Activated CD8-positive, alpha-beta memory T cell treated with anti-CD3 and anti-CD28 coated beads for 48 hours (primary cell): ENCODE data around the gene RASA3.
A peak's percentile ranks its signal among the peaks of the same experiment; 100 is the strongest.

Experiments
- DNase-seq, 3 experiments: peaks; one replicate each; pipeline ENCODE4 v3.0.0-alpha.2; 2020; ENCODE audit warnings: low read depth in 2 of 3, low spot score in 2 of 3

The RASA3 gene

DNA sequence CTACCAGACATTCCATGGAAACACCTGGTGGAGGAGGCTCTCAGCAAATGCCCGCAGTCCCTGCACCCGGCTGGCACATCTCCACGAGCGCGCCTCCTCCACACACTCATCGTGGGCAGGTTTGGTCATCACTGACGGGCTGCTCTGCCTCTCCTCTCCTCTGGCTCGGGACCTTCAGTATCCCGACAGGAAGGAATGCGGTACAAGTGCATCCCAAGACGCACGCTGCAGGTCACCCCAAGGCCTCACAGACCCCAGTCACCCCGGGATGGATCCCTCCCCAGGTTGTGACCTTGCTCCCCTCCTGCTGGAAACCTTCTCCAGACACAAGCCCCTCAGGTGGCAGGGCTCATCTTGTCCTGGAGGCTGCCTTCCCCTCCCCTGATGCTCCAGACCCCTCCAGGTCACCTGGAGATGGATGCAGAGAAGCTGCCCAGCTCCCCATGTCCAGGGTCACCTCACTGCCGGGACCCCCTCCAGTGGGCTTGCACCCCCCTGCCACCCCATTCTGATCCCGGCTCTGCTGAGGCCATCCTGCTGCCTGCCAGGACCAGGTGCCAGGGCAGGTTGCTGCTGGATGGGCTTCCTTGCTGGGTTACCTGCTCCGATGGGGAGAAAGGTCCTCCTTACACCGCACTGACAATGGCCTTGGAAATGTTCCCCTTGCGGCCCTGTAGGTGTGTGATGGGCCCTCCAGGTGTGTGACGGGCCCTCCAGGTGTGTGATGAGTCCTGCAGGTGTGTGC, 188.4 kb downstream of the RASA3 start:
- no peak for DNase-seq

DNA sequence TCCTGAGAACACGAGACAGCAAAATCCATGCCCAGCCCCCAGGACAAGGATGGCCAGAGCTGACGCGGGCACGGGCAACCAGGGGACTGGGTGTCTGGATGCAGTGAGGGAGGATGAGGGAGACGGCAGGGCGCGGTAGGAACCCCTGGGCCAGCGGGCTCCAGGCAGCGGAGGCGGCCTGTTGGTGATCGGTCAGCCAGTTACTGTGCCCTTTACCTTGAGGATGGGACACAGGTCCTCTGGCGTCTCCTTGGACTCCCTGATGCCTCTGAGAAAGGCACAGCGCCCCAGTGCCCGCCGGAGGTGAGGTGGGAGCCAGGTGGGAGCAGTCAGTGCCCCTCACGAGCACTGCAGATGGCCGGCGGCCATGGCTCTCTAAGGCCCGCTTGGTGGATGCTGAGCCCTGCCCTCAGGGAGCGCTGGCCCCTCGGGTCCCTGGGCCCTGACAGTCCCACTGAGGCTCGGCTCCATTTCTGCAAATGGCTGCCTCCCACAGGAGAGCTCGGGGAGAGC, 189.8 kb downstream of the RASA3 start:
- DNase-seq = no peak

DNA sequence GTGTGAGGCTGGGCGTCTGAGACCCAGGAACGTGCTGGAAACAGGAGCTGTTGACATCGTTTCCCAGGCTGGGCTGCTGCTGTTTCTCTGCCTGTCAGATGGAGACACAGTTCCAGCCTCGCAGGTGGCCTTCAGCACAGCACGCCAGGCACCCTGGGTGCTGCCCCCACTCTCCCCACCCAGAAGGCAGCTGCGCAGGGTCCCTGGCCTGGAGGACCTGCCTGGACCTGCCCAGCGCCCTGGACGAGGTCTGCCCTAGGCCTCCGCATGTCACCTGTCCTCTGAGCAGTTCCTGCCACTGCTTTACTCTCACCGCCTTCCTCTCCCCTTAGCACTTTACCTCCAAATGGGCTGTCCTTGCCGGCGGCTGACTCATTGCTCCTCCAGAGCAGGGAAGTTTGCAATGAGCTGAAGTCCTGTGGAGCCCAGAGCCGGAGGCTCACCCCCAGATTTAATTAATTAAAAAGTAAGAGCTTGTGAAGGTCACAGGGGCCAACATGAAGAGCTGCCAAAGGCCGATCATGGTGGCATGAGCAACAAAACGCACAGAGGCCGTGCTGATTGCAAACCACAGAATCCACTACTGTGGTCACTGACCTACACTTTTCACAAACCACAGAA, 190.7 kb downstream of the RASA3 start:
- no peak for DNase-seq

DNA sequence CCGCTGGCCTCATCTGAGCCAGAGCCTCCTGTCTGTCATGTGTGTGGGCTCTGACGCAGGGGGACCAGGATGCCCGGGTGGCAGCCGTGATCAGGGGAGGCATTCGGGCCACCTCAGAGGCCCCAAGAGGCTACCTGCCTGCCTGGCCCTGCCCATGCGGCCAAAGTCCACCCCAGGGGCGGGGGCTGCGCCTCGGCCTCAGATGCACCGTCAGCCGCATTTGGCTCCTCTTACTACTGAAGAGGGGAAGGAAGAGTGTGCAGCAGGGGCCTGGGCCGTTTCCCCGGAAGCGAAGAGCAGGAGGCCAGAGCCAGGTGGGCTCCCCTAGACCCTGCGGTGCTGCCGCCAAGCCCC, 192.5 kb downstream of the RASA3 start:
- DNase-seq = no peak

DNA sequence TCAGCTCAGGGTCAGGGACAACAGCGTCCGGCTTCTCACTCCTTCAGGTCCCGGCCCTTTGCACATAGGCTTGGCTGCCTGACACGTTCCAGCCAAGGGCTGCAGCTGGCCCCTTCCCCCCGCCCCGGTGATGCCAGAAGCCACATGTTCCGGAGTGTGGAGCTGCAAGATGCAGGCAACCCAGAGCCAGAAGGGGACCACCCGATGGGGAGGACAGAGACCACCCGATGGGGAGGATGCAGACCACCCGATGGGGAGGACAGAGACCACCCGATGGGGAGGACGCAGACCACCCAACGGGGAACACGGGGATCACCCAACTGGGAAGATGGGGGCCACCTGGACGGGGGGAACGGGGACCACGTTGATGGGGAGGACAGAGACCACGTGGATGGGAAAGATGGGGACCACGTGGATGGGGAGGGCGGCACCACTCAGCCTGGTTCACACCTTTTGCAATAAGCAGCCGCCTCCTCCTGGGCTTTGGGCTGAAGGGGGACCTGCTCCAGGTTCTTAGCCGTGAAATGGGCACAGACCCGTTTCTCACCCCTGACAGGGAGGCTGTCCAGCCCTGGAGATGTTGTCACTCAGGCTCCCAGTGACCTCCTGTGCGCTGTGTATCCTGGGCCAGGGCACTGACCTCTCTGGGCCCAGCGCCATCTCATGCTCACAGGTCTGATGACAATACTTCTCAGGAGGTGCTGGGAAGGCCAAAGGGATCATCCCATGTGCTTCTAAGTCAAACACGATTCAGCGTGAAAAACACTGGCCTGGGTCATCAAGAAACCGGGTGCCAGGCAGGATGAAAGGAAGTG, 193.1 kb downstream of the RASA3 start:
- no peak for DNase-seq

DNA sequence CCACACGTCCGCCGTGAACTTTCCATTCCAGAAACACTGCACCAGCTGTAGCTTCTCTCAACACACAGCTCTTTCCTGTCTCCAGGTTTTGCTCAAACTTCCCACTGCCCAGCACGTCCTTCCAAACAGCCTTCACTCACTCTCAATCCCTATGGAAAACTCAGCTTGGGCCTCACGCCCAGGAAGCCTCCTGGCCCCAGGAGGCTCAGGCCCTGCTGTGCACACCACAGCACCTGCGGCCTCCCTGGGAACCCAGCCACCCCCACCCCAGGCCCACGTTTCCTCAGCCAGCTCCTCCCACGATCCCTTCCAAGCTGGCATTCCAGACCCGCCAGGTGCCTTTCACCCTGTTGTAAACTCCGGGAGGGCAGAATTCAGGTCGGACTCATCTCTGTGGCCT, 193.7 kb downstream of the RASA3 start:
- no peak for DNase-seq

DNA sequence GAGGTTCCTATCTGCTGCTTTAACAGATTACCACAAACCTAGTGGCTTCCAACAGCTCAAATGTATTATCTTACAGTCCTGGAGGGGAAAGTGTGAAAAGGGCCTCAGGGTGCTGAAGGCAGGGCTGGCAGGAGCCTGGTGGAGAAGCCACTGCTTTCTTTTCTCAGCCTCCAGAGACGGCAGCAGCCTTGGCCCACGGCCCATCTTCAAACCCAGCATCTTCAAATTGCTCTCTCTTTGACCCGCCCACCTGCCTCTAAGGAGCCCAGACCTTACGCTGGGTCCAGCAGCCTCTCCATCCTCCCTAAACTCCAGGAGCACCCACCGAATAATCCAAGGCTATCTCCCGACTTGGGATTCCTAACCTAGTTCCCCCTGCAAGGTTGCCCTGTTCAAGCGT, 194.2 kb downstream of the RASA3 start:
- DNase-seq = no peak

DNA sequence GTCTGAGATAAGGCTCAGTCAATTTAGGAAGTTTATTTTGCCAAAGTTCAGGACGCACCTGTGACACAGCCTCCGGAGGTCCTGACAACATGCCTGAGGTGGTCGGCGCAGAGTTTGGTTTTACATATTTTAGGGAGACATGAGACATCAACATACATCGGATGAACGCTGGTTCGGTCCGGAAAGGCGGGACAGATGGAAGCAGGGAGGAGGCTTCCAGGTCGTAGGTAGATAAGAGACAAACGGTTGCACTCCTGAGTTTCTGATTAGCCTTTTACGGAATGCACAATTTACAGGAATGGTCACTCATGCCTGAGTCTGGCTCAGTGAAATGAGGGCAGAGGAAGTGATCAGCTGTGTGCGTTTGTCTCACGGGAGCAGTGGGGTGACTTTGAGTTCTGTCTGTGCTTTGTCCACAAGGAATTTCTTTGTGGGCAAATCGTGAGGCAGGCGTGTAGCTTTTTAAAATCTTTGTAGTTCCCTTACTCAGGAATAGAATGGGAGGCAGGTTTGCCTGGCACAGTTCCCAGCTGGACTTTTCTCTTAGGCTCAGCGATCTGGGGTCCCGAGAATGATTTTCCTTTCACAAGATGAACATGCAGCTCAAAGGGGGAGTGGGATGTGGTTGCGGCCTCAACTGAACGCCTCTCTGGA, 194.8 kb downstream of the RASA3 start:
- no peak for DNase-seq

DNA sequence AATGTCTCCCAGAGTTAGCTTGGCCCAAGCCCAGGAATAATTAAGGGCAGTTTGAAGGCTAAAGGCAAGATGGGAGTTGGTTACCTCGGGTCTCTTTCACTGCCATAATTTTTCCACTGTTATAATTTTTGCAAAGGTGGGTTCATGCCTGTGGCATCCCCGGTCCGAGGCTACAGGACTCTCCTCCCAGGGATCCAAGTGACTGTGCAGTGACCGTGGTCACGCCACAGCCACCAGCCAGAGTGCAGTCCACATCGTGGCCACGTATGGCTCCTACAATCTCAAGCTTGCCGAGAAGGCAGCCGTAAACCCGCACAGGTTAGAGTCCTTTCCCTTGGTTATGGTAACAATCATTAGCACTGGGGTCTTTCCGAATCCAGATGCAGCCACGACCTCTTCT, 195.3 kb downstream of the RASA3 start:
- no peak for DNase-seq

DNA sequence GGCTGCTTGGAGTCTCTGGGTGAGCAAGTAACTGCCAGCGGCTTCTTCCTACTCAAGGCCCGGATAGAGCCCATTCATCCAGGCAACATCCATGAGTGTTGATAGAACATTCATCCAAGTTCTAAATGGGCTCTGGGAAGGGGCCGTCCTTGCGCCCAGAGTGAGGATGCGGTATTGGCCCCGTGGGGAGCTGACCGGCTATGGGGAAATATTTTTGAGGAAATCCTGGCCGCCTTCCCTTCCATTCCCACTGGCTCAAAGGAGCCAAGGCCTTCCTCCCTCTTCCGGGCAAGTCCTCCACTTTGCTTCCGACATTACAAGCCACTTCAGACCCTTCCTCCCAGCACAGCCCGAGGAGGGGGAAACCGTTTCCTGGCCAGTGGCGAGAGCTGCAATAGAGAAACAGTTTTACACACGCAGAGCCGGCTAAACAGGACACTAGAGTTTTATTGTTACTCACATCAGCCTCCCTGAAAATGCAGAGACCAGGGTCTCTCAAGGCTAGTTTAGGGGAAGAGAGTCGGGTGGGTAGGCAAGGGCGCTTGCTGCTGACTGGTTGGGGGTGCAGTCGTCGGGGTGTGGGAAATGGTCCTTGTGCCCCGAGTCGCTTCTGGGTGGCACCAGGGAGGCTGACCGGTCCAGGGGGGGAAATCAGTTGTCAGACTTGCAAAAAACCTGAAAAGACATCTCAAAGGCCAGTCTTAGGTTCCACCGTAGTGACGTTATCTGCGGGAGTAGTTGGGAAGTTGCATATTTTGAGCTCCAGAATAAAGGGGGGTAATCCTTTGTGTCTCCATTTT, 196.1 kb downstream of the RASA3 start:
- no peak for DNase-seq

DNA sequence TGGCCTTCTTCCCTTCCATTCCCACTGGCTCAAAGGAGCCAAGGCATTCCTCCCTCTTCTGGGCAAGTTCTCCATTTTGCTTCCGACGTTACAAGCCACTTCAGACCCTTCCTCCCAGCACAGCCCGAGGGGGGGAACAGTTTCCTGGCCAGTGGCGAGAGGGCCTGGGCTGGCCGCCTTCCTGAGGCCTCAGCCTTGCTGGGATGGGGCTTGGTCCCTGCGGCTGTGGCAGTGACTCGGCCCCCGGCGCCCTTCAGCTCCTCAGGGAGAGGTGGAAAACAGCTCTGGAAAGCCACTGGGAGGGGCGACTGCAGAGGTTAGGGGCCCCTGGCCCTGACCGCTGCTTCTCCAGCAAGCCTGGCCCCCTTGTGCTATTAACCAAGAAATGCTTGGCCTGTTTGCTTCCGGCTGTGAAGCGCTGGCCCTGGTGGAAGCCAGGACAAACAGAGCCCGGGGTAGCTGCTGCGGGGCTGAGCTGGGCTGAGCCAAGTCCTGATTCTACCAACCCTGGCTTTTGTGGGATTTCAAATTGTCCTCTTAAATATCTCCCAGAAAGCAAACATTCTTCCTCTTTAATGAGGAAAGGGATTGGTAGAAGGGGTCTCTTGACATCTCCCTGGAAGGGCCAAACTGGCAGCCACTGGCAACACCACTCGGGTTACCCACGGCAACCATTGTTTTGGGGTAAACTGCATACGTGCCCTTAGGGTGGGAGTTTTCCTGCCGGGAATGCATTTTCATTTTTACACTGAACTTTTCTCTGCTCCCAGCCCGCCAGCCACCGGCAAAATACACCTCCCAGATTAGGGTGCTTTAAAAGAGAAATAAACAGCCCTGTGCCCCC, 197.2 kb downstream of the RASA3 start:
- no peak for DNase-seq

DNA sequence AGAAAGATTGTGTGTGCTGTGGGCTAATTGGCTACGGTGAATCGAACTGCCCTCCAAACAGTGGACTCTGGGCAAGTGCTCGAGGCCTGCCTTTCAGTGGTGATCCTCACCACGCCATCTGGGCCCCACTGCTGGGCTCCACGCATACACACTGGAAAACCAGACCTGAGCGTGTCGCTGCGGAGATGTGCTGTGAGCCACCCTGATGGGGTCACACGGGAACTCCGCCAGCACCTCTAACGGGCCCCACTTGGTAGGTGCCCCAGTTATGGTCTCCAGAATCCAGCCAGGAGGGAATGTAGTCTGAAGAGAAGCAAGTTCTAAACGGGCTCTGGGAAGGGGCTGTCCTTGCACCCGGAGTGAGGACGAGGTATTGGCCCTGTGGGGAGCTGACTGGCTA, 197.8 kb downstream of the RASA3 start:
- DNase-seq = no peak

DNA sequence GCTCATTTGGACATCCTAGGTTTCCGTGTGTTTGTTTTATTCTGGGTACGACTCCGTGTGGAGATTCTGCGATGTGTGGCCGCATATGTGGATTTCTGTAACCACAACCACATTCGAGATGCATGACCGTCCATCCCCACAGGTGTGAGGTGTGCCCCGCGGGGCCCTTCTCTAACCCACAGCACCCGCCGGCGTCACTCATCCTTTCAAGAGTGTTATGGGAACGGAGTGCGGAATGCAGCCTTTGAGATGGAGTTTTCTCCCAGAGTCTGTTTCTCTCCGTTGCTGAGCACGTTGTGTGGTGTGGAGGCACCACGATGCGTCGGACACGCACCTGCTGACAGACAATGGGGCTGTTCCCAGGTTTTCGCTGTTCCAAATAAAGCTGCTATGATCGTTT, 198.5 kb downstream of the RASA3 start:
- no peak for DNase-seq

DNA sequence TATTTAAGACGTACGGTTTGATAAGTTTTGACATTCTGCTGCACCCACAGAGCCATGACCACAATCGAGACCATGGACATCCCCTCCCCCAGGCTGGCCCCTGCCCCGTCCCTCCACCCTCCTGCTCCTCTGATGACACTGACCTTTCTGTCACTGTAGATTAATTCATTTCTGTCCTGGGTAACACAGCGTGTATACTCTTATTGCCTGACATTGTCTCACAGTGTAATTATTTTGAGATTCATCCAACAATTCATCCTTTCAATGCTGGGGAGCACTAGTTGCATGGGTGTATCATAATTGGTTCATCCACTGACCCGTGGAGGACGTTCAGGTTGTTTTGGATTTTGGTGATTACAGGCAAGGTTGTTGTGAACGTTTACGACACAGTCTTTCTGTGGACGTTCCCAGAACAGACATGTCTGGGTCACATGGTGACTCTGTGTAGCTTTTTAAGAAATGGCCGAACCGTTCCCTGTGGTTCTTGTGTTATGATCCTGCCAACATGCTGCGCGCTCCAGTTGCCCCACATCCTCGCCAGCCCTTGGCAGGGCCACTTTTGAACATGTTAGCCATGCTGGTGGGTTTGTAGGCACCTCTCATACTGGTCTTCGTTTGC, 200.5 kb downstream of the RASA3 start:
- DNase-seq = no peak

DNA sequence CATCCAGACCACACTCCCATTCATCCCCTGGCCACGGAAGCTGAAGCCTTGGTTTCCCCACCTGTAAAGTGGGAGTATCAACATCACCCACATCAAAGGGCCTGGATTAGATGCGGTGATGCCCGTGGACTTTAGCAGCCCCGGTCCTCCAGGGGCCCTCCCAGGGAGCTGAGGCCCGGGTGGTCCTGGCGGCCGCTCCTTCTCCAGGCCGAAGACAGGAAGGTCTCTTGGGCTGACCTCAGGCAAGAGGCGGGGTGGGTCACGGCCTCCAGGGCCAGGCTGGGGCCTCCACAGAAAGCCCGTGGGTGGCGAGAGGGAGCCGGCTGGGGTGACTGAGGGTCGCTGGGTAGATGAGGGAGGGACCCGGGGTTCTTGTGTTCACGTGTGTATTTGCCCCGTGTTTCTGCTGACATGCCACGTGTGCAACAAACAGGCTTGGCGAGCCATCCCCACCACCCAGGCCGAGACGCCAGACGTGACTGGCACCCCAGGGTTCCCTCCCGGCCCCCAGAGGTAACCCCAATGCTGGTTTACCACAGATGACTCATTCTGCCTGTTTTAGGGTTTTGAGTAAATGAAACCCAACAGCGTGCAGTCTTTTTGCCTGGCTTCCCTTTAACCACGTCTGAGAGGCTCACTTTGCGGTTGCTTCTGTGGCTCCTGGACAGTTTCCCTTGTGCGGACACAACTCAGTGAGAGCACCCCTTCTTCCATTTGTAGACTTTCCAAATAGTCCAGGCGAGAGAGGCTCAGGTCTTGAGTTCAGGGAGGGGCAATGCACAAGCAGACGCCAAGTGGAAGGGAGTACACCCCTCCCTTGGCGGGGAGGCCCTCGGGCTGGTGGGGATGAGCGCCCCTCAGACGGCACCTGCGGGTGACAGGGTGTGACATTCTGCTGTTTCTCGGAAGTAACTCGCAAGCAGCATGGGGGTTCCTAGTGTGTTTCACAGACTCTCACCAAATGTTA, 201.5 kb downstream of the RASA3 start:
- peak; percentile 20 to 55 (median 24) for DNase-seq

DNA sequence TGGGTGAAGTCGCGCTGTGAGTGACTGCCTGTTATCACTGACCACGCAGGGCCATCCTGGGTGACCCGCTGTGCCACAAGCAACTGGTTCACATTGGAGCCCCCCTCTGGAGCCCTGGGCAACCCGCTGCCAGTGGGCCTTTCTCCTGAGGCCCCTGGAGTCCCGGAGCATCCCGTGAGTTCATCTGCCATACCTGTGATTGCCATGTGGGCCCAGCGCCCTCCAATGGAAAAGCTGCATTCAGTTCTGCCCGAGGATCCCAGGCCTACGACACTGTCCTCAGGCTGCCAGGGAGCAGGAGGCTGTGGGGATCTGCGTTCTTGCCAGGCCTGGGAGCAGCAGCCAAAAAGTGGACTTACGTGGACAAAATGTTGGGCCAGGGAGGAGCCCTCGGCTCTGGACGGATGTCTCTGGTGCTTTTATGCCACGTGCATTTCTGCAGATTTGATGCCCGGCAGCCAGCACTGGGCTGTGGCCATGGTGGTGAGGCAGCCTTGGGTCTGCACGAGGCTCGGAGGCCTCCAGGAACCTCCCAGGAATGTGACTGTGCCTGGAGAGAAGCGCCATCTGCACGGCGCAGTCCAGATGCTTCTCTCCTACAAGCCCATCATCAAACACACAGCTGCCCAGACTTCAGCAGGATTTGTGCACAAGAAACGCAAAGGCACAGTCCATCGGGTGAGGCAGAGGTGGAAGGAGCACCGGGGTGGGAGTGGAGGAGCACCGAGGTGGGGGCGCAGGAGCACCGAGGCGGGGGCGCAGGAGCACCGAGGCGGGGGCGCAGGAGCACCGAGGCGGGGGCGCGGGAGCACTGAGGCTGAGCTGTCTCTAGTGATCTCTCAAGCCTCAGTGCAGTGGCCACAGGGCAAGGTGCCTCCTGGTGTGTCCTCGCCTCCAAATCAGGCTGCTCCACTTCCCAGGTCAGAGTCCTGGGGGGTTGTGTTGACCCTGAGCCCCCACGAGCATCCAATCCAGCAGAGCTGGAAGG, 202.5 kb downstream of the RASA3 start:
- no peak for DNase-seq
